Left forelimb (tissue), 1 donor: ENCODE data around the gene RTP5.
"Not testable (repeated sequence)": the region's sequence is repeated elsewhere in the genome, so short reads cannot be mapped to it uniquely, and the experiment has no call there.

Experiments
- DNase-seq: peaks from one replicate; pipeline ENCODE4 v3.0.0-alpha.2; 2018; ENCODE audit warnings: low spot score

RTP5 gene

GRCh38 chr2:241869087-241869961 is at the start of gene RTP5:
Gene RTP5 (plus strand): TSS chr2:241869729. CDS start chr2:241869757, 28 bp downstream.
- DNase-seq: no peak

DNA sequence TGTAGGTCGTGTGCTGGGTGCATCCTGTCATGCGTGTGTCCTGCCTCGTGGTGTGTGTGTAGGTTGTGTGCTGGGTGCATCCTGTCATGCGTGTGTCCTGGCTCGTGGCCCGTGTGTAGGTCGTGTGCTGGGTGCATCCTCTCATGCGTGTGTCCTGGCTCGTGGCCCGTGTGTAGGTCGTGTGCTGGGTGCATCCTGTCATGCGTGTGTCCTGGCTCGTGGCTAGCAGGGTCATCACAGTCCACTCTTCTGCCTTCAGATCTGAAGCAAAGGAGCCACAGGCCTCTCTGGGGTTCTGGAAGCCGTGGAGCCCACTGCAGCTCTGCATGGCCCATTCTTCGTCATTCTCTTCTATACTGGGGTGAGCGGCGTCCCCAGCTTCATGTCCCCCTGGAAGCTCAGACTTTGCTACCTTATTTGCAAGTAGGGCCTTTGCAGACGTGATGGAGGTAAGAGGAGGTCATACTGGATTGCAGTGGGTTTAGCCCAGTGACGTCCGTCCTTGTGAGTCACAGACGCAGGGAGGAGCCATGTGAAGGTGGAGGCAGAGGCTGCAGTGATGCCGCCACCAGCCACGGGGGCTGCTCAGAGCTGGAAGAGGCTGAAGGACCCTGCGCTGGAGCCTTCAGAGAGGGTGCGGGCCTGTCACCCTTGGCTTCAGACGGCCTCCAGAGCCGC is 49.4 kb upstream of the RTP5 start:
- DNase-seq: not testable (repeated sequence)

DNA sequence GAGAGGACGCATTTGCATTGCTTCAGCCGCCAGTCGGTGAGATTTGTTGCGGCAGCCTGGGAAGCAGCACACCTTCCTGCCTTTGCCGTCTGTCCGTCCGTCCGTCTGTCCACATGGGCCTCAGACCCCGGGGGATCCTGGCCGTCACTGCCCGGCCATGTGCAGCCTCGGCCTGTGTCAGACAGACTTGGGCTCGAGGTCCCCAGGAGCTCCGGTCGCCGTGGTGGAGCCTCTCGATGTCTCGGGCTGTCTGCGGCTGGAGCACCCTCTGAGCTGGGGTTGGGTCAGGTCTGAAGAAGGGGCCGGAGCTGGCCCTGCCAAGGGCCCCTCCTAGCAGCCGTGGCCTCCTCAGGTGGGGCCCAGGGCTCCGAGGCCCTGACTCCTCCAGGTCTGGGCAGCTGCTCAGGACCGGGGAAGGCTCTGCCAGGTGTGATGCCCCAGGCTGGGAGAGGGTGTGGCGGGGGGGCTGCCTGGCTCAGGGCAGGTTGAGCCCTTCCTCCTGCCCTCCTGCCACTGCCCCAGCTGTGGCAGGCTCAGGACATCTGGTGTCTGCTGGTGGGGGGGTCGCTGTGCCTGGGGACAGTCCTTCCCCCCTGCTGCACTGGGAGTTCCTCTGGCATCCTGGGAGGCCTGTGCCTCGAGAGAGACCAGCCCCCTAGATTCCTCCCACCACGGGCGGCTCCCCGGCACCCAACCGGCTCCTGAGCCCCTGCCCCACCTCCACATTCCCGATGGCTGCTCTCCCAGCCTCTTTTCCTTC is 48.7 kb upstream of the RTP5 start:
- peak; percentile 65 for DNase-seq

GRCh38 chr2:241821460-241822263 is 47.9 kb upstream of the RTP5 start:
- peak; percentile 44 for DNase-seq

DNA sequence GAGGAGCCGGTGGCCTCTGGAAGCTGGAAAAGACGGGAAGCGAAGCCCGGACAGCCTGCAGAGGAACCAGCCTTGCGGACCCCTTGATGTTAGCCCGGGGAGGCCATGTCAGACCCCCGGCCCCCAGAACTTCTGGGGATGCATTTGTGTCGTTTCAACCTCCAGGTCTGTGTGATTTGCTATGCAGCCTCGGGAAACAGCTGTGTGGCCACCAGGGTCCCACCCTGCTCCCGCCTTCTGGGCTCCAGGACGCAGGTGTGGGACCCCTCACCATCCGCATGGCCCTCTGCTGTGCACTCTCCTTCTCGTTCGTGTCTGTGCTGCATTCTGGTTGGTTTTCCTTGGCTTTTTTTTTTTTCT is 47.3 kb upstream of the RTP5 start:
- DNase-seq: no peak

GRCh38 chr2:241823531-241824437 is 45.7 kb upstream of the RTP5 start:
- not testable (repeated sequence) for DNase-seq

DNA sequence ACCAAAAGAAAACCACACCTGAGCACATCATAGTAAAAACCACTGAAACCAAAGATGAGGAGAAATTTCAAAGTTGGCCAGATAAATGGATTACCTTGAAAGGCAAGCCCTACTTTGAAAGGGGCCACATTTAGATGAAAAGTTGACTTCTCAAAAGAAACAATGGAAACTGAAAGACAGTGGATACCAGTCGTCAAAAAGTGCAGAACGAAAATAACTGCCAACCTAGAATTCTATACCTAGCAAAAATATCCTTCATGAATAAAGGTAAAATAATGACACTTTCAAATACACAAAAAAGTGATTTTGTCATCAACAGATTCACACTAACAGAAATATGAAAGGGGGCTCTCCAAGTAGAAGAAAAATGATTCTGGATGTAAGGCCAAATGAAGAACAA is 42.1 kb upstream of the RTP5 start:
- no peak for DNase-seq

DNA sequence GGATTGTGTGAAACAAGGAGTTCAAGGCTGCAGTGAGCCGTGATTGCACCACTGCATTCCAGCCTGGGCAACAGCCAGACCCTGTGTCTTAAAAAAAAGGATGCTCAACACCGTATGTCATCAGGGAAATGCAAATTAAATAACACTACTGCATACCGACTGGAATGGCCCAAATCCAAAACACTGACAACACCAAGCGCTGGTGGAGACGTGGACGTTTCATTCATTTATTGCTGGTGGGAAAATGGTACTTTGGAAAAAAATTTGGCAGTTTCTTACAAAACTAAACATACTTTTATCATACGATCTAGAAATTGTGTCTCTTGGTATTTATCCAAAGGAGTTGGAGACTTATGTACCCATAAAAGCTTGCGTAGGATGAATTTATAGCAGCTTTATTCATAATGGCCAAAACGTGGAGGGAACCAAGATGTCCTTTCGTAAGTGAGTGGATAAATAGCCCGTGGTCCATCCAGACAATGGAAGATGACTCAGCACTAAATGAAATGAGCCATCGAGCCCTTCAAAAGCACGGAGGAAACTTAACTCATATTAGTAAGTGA is 36.3 kb upstream of the RTP5 start:
- no peak for DNase-seq

DNA sequence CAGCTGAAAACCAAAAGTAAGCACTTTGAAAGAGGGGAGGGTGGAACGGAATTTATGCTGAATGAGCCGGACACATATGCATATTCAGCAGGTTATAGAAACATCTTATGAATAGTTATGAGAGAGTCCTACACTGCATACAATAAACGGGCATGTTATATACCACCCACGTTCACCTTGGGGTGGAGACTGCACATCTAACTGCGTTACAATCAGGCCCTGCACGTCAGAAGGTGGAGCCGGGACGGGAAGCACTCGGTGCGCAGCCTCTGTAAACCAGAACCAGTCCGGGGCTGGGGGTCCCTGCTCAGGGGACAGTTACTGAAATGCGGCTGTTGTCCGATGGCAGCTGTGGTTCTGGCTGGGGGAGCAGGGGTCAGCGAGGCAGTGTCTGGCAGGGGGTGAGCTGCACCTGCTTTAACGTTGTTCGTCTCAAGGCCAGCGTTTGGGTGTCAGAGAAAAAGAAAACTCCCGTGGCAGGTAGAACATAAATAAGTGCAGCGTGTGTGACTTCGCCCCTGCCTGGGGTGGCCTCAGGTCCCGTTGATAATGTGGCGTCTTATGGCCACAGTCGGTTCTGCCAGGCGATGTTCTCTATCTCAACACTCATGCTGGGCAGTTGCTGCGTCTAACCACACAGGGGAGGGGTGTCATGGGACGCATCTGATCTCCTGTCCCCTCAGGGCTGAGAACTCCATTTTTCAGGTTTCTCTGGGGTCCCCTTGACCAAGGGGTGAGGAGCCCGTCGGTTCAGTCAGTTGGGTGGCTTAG is 35.6 kb upstream of the RTP5 start:
- DNase-seq: not testable (repeated sequence)

DNA sequence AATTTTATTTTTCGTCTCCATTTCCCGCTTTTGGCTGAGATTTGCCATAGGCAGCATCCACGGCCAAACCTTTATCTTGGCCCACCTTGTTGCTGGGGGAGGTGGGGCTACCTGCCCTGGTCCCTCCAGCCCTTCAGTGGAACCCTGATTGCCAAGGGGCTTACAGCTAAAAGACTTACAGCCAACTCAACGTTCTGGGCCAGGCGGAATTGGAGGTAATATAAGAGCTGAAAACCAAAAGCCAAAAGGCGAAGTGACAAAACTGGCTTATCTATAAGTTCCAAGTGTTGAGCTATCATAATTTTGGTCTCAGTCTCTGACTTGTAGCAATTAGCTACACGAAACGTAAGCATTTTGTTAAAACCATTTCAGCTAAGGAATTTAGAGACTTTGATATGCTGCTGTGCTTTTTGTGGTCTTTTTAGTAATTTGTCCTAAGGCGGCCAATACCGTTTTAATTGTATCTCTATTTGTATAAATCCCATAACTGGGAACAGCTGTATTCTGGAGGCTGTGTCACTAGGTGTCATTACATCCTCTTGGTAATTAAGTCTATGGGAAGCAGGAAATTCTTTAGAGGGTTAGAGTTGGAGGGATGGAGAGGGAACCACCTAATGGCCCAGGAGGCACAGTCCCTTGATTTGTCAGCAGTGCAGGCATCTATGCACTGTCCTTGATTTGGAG is 34.9 kb upstream of the RTP5 start:
- DNase-seq: no peak

- DNase-seq: no peak
Observed at GRCh38 chr2:241835611-241836010, 33.9 kb upstream of the RTP5 start.

DNA sequence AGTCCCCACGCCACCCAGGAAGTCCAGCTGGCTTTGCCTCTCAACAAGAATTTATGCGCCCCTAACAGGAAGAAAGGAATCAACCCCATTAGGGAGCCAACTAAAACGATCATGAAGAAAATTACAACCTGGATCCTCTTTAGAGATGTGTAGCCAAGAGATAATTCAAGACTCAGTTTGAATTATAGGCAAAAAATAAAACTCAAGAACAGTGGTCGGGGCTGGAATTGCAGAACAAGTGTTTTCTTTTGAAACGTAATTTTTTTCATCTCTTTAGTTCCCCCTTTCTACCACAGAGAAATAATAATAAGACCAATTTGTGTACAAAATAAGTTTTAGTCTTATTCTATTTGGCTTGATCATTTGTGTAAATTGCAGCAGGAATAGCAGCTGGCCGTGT is 33.2 kb upstream of the RTP5 start:
- no peak for DNase-seq

DNA sequence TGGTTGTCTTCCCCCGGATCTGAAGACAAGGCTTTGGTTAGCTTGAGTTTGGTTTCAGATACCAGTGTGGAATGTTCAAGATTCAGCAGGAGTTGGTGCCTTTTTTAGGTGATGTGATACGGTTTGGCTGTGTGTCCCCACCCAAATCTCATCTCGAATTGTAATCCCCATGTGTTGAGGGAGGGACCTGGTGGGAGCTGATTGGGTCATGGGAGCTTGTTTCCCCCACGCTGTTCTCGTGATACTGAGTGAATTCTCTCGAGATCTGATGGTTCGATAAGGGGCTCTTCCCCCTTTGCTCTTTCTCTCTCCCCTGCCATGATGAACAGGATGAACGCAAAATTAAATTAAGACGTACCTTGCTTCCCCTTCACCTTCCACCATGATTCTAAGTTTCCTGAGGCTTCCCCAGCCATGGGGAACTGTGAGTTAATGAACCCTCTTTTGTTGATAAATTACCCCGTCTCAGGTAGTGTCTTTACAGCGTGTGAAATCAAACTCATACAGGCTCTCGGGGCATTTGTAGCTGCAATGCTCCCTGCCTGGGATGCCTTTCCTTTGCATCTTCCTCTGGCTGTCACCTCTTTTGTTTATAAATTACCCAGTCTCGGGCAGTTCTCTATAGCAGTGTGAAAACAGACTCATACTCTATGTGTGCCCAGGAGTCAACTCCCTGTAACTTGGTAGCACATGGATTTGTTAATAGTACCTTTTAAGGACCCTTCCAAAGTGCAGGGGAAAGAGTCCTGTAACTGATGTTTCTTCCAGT is 32.1 kb upstream of the RTP5 start:
- no peak for DNase-seq

GRCh38 chr2:241841181-241842066 is 28.1 kb upstream of the RTP5 start:
- no peak for DNase-seq

DNA sequence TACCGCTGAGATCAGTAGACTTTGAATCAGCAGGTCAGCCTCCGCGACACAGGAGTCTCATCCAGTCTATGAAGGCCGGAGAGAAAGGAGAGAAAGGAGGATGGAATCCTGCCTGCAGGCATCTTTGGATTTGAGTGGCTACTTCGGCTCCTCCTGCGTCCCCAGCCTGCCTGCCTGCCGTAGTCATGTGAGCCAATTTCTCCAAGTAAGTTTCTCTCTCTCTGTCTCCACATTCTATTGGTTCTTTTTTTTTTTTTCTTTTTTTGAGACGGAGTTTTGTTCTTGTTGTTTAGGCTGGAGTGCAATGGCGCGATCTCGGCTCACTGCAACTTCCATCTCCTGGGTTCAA is 27.5 kb upstream of the RTP5 start:
- no peak for DNase-seq

DNA sequence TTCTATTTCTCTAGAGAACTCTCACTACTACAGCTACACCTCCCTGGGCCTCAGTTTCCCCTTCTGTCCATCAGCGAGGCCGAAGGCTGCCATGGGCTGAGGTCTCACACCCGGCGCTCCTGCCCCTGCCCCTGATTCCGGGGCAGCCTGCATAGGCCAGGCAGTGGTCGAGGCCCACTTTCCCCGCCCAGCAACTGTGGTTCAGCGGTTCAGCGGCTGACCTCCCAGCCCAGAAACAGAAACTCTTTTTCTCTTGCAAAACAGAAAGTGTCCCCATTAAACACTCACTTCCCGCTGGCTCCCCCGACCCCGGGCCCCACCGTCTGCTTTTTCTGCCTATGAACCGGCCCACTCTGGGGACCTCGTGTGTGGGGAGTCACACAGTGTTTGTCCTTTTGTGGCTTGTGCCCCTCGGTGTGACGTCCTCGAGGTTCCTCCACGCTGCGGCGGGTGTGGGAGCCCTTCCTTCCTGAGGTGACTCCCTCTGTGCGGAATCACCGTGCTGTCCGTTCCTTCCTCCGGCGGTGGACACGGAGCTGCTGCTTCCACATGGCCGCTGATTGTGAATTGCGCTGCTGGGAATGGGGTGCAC is 26.8 kb upstream of the RTP5 start:
- DNase-seq: no peak
